NB4 (cell line): ENCODE results near the gene GNPAT.

ENCODE experiments used
- CTCF ChIP-seq: IDR thresholded peaks from one replicate; pipeline ENCODE4 v1.5.1; 2012; ENCODE audit warnings: low read depth, low read length
- POLR2A ChIP-seq: IDR thresholded peaks from 2 replicates; pipeline ENCODE4 v1.6.1; 2011; ENCODE audit warnings: mild to moderate bottlenecking; ENCODE audit not compliant: insufficient read length; ENCODE audit errors: extremely low read depth

- peak; percentile 77 for TF ChIP-seq CTCF
- TF ChIP-seq POLR2A, result no peak
Measured at GRCh38 chr1:231315887-231316286, 74.9 kb downstream of the GNPAT start.
